GM19240 (cell line): ENCODE data around the gene NEURL4.
A peak's percentile ranks its signal among the peaks of the same experiment; 100 is the strongest.
"Not testable (repeated sequence)": the region's sequence is repeated elsewhere in the genome, so short reads cannot be mapped to it uniquely, and the experiment has no call there.

Experiments
- DNase-seq: peaks from one replicate; pipeline ENCODE4 v3.0.0; 2011; ENCODE audit warnings: low spot score; ENCODE audit not compliant: insufficient read length

Gene NEURL4

DNA sequence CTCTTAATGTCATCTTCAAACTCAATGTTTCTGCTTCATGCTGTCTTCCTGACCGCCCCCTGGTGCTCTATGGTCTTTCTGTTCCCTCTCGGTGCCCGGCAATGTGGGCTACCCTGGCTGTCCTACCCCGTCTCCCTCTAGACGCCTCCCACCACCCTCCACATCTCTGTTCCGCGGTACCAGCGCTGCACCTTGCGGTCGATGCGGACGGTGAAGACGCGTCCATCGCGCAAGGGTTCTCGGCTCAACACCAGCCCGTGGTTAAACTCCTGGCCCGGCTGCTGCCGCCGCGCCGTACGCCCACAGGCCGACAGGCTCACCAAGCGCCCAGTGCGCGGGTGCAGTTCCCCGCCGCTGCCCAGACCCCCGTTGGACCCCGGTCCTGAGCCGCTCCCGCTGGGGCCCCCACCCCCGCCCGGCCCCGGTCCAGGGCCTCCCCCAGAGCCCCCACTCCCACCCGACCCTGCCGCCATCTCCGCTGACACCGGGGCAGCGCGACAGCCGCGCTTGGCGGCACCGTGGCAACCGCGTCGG lies at the start of gene NEURL4:
Gene NEURL4 (minus strand): TSS at position 496 of the 534 bp plus-strand sequence. CDS start 23 bp downstream, at position 473.
- DNase-seq, result no peak

DNA sequence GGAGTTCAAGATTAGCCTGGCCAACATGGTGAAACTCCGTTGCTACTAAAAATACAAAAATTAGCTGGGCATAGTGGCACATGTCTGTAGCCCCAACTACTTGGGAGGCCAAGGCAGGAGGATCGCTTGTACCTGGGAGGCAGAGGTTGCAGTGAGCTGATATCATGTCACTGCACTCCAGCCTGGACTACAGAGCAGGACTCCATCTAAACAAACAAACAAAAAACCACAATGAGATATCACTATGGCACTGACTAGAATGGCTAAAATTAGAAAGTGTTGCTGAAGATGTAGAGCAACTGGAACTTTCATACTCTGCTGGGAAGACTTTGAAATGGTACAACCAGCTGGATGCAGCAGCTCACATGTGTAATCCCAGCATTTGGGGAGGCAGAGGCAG lies 45.2 kb upstream of the NEURL4 start:
- no peak for DNase-seq

DNA sequence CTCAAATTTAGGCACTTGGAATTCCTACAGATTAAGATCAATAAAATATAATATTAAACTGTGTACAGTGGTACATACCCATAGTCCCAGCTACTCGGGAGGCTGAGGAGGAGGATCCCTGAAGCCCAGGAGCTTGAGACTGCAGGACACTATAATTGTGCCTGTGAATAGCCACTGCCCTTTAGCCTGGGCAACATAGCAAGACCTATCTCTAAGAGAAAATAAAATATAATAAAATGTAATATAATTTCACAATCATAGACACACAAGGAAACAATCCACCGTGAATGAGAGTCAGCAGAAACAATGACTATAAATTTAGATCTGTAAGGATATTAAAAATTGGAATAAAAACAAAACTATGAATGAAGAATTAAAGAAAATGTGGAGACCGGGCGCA lies 41.7 kb upstream of the NEURL4 start:
- no peak for DNase-seq

DNA sequence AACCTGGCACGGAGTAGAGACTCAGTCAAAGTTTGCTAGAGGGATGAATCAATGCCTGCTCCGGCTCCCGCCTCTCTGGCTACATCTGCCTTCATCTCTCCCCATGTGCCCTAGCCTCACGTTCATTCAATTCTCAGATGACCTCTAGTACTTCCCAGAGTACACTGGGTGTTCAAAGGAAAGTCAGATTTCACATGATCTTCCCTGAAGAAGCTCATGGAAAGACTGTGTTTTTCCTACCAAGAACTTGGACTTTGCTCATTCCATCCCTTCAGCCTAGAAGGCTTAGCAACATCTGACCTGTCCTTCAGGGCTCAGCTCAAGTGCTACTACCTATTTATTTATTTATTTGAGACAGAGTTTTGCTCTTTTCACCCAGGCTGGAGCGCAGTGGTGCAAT lies 40.7 kb upstream of the NEURL4 start:
- DNase-seq, result no peak

DNA sequence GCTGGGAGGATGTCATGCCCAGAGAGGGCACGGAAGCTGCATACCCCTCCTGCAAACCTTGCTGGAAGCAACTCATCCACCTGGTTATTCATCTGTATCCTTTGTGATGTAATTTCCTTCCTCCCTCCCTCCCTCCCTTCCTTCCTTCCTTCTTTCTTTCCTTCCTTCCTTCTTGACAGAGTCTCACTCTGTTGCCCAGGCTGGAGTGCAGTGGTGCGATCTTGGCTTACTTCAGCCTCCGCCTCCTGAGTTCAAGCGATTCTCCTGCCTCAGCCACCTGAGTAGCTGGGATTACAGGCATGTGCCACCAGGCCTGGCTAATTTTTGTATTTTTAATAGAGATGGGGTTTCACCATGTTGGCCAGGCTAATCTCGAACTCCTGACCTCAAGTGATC lies 39.5 kb upstream of the NEURL4 start:
- DNase-seq, result not testable (repeated sequence)

DNA sequence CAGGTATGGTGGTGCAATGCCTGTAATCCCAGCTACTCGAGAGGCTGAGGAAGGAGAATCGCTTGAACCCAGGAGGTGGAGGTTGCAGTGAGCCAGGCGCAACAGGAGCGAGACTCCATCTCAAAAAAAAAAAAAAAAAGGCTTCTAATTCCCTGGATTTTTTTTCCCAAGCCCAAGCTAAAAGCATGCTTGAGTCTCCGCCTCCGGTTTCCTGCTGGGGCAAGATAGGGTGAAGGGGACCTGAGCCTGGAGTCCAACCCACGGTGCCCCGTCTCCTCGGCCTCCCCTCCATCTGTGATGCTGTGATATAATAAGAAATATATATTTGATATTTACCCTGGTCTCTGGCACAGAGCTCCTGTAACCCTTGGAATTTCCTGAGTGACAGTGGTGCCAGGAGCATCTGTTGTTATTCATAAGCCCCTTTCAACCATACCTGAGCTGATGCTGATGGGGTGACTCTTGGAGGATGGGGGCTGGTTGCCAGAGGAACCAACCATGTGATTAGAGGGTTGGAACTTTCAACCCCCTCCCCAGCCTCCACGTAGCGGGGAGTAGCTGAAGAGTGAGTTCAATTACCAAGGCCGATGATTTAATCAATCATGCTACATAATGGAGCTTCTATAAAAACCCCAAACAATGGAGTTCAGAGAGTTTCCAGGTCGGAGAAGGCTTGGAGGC lies 38.9 kb upstream of the NEURL4 start:
- no peak for DNase-seq

DNA sequence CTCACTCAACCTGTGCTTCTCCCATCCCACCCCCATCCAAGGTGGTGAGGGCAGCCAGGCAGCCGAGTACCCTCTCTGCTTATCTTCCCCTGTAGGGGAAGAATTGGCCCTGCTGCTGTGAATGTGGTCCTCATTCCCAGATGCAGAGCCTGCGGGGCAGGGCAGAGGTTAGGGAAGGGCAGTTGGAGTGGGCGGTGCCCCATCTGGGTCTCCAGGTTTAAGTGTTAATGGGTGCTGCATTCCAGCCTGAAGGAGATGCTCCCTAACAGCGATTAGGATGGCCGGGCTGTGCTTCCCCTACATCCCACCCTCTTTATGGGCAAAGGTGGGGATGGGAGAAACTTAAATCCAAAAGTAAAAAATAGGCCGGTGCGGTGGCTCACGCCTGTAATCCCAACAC lies 37.9 kb upstream of the NEURL4 start:
- DNase-seq, result no peak

DNA sequence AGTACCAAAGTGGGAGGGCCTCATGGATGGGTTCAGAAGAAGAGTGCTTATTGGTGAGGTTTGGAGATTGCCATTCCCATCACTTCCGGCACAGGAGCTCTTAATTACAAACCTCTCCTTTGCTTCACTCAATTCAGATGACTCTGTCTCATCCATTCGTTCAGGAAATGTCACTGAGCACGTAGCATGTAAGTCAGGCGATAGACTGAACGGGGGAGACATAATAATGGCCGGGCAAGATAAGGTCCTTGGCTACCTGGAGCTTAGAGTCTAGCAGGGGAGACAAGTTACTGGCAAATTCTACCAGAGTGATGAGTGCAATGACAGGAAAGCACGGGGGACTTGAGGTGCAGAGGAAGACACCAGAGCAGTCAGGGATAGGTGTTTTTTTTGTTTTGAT lies 36.8 kb upstream of the NEURL4 start:
- DNase-seq, result not testable (repeated sequence)

DNA sequence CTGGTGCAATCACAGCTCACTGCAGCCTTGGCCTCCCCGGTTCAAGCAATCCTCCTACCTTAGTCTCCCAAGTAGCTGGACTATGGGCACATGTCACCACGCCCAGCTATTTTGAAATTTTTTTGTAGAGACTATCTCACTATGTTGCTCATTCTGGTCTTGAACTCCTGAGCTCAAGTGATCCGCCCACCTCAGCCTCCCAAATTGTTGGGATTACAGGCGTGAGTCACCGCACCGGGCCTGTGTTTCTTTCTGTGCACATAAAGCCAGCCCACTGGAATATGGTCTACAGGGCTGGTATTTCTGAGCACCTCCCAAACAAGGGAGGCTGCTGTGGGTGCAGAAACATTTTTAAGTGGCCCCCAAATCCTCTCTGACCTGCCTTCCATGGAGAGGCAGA lies 34.2 kb upstream of the NEURL4 start:
- no peak for DNase-seq

DNA sequence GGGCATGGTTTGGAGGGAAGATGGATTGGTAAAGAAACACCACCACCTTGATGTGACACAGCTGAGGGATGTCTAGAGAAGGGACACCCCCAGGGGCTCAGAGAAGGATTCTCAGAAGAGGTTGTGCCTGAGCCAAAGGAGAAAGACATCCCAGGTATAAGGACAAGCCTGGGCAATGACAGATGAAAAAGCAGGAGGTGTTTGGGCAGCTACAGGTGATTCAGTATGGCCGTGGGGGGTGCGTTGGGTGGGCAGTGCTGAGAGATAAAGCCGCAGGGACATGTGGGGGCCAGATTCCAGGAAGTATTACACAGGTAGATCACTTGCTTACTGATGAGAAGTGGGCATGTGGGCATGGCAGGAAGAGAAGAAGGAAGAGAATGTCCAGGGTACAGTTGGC lies 32.8 kb upstream of the NEURL4 start:
- no peak for DNase-seq

DNA sequence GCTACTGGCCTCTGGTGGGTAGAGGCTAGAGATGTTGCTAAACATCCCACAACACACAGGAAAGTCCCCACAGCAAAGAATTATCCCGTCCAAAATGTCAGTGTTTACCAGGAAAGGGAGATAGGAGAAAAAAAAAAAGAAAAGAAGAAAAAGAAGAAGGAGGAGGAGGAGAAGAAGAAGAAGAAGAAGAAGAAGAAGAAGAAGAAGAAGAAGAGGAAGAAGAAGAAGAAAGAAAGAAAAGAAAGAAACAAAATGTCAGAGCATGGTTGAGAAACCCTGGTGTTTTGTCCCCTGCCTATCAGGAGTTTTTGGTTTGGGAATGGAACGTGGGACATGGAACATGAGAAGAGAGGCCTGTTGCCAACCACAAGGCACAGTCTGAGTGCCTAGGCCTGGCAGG lies 28.2 kb upstream of the NEURL4 start:
- DNase-seq, result no peak

DNA sequence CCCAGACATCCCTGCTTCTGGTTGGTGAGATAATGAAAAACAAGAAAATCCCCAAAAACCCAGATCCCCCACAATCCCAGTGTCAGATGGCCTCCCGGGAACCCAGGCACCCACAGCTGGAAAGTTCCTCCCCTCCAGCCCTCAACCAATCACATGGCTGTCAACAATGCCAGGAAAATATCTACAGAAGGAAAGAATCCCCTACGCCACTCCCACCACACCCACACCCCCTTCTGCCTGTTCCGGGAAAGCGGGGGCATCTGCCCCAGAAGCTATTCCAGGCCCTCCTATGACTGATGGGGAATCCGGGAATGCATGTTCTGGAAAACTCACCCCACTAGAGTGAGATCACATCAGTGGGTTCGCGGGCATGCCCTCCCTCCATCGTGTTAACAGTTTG lies 27.6 kb upstream of the NEURL4 start:
- DNase-seq, result no peak

DNA sequence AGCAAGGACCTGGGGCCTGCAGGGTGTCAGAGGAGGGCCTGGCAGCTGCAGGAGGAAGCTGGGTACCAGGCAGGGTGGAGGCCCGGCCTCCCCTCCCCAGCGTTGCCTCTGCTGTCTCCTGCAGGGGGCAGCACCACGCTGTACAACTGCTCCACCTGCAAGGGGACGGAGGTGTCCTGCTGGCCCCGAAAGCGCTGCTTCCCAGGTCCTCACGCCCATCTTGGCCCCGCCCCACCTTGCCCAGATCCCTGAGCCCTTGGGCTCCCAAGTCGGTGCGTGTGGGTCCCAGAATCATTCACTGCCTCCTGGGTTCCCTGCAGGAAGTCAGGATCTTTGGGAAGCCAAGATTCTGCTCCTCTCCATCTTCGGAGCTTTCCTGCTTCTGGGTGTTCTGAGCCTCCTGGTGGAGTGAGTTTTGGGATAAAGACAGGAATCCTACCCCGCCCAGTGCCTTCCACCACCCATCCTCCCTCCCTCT lies 27.0 kb upstream of the NEURL4 start:
- peak; percentile 85 for DNase-seq

DNA sequence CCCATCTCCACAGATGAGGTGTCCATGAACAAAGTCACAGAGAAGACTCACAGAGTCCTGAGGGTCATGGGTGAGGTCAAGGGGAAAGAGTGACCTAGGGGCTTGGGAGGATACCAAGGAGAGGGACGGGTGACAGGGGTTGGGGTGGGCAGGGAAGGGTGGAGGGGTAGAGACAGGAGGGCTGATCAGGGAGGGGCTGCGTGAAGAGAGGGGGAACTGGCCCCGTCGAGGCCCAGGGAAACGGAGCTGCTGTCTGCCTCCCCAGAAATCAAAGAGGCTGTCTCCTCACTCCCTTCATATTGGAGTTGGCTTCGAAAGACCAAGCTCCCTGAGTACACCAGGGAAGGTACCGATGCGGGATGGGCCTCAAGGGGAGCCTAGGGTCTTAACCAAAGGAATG lies 26.4 kb upstream of the NEURL4 start:
- DNase-seq, result no peak

DNA sequence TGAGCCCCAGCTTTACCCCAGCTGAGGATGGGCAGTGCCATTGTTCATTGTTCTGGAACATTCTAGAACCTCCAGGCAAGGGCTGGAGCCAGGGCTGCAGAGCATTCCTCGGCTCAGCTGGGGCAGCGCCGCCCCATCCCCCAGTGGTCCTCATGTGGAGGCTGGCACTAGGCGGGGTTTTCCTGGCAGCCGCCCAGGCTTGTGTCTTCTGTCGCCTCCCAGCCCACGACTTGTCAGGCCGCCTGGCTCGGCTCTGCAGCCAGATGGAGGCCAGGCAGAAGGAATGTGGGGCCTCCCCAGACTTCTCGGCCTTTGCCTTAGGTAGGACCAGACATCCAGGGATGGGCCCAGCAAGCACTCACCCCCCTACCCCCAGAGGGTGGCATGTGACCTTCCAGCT lies 25.9 kb upstream of the NEURL4 start, which contains the start of gene TMEM95:
Gene TMEM95 (plus strand): TSS at position 104 of the 400 bp plus-strand sequence. CDS start 49 bp downstream, at position 153.
- no peak for DNase-seq

DNA sequence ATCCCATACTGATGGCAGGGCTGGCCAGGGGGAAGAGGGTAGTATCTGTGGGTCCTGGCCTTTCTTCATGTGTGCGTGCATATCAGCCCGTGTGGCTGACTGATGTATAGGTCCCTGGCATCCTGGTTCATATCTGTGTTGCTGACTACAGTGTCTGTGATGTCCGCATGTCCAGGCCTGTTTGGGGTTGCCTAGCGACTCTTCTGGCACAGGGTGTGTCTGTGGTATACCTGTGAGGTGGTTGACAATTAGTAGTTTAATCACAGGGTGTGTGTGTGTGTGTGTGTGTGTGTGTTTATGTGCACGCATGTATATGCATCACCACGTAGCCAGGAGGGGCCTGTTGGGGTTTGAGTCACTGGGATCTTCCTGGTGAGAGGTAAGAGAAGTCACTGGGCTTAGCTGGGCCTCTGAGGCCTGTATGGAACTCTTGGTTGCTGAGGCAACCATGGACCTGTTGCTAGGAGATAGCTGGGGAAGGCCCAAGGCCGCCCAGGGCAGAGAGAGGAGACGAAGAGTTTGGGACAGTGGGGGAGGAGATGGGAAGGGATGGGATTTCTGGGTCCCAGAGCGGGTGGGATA lies 25.2 kb upstream of the NEURL4 start:
- no peak for DNase-seq

DNA sequence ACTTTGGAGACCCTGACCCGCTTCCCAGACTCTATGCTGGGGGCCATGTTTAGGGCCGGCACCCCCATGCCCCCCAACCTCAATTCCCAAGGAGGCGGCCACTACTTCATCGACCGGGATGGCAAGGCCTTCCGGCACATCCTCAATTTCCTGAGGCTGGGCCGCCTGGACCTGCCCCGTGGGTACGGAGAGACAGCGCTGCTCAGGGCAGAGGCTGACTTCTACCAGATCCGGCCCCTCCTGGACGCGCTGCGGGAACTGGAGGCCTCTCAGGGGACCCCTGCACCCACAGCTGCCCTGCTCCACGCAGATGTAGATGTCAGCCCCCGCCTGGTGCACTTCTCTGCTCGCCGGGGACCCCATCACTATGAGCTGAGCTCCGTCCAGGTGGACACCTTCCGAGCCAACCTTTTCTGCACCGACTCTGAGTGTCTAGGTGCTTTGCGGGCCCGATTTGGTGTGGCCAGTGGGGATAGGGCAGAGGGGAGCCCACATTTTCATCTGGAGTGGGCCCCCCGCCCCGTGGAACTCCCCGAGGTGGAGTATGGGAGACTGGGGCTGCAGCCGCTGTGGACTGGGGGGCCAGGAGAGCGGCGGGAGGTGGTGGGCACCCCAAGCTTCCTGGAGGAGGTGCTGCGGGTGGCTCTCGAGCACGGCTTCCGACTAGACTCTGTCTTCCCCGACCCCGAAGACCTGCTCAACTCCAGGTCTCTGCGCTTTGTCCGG lies 23.9 kb upstream of the NEURL4 start:
- no peak for DNase-seq

DNA sequence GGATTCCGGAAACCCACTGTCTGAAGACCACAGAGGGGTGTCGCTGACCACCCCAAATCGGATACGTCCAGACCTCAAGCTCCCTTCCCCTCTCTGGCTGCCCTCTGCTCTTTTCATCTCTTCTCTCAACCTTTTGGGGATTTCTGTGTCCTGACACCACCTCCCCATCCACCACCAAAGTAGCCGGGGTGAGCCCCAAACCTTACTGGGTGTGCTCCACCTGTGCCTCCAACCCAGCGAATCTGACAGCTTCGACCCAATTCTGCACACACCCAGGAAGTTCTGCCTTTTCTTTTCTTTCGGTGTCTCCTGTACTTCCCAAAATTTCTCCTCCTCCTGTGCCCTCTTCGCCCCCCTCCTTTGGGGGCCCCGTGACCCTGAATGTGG lies 23.4 kb upstream of the NEURL4 start:
- no peak for DNase-seq

DNA sequence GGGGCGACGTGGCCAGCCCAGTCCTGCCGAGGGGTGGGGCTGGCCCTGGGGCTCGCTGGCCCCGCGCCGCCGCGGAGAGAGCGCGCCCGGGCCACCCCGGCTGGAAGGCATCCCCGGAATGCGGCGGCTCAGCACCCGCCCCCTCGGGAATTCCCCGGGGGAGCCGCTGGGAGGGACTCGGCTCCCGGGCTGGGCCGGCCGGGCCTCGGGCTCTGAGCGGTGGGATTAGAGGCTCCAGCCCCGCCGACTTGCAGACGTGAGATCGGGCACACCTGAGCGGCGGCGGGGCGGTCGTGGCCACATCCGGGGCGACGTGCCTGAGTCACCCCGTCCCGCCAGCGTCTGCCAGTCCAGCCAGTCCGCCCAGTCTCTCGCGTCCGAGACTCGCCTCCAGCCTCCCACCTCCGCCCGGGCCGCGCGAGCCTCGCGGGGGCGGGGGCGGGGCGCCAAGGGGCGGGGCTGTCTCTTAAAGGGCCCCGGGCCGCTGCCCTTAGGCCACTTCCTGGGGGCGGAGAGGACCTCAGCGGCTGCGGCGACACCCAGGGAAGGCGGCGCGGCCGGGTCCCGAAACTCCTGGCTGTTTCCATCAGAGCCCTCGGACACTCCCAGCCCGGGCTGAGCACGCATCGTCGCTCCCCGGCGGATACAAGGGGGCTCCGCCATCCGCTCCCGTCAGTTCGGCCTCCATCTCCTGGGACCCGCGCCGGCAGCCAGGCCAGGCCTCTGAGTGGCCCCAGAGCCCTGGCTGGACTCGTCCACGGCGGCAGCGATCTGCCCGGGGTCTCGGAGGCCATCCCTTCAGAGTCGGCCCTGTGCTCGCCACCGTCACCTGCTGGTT lies 22.7 kb upstream of the NEURL4 start, which contains the start of gene KCTD11:
Gene KCTD11 (plus strand): TSS at position 498 of the 838 bp plus-strand sequence.
- DNase-seq, result peak; percentile 89

DNA sequence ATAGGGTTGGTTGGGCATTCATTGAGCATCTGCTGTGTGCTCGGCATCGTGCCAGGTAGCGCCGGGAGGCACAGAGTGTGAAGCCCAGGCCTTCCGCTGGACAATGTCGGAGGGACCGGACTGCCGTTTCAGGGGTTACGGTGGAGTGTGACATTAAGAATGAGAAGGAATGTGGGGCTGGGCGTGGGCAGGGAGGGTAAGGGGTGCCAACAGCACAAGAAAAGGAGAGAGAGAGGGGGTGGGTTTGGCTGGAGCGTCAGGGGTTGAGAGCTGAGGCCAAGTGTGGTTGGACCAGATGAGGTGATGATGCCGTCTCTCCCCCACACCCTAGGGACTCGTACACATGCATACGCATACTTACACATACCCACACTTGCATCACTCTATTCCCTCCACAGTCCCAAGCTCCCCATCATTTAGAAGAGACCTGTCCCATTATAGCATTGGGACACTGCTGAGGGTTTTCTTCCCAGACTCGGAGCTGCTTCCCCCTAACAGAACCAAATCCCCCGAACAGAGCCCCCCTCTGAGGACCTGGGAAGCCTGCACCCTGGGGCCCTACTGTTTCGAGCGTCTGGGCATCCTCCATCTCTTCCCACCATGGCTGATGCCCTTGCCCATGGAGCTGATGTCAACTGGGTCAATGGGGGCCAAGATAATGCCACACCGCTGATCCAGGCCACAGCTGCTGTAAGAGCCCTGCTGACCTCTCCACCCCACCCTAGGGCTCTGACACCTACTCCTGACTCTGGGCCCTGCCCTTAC lies 19.5 kb upstream of the NEURL4 start:
- no peak for DNase-seq
